Fibroblast of the aortic adventitia (primary cell): ENCODE measurements around the gene TCTN3. TPM values are rescaled to one million over a fixed set of nuclear protein-coding genes. Genes with fewer than 3 reads are reported as not detected.

ENCODE experiments used
- DNase-seq: peaks from one replicate; pipeline ENCODE4 v3.0.0-alpha.2; 2010; ENCODE audit warnings: low read depth
- H3K4me3 ChIP-seq: 2 replicates; pipeline ENCODE4 v1.5.1; 2011; ENCODE audit warnings: low read depth, mild to moderate bottlenecking, control low read depth, low read length, moderate library complexity
- CTCF ChIP-seq: IDR thresholded peaks from 2 replicates; pipeline ENCODE4 v1.5.1; 2011; ENCODE audit warnings: mild to moderate bottlenecking, low read length, control low read depth, inconsistent platforms; ENCODE audit not compliant: insufficient read depth
- total RNA-seq: library from RNA; depleted of rRNA; stranded (reverse); fragments of >200 nt; gene quantifications from 2 replicates; pipeline ENCODE4 v1.2.3, GENCODE V29; 2012; ENCODE audit warnings: low replicate concordance

The TCTN3 gene
- total RNA-seq, 1 donor = 38.3 TPM

GRCh38 chr10:95660283-95660682 is 33.4 kb downstream of the TCTN3 start:
- no peak for TF ChIP-seq CTCF
- H3K4me3 ChIP-seq = no peak overlapping the region
- DNase-seq = peak; percentile 59

- peak overlapping the region; percentile 91 for H3K4me3 ChIP-seq
- no peak for TF ChIP-seq CTCF
- DNase-seq = no peak
Observed at GRCh38 chr10:95657250-95657649, 36.5 kb downstream of the TCTN3 start.

GRCh38 chr10:95656291-95657164 is 37.2 kb downstream of the TCTN3 start, which contains the start of gene ALDH18A1:
Gene ALDH18A1, minus strand, starts transcription at chr10:95656711. Its CDS starts 3,334 bp downstream, at chr10:95653377.
- TF ChIP-seq CTCF = no peak
- peak; percentile 91 for DNase-seq
- peak within 1 kb of the TSS; percentile 91 for H3K4me3 ChIP-seq

- TF ChIP-seq CTCF = no peak
- peak overlapping the region; percentile 91 for H3K4me3 ChIP-seq
- peak; percentile 51 for DNase-seq
Observed at GRCh38 chr10:95655571-95656290, 38.0 kb downstream of the TCTN3 start.

- DNase-seq = no peak
- H3K4me3 ChIP-seq = no peak overlapping the region
- no peak for TF ChIP-seq CTCF
Observed at GRCh38 chr10:95653895-95654294, 39.8 kb downstream of the TCTN3 start.

- H3K4me3 ChIP-seq = no peak overlapping the region
- no peak for TF ChIP-seq CTCF
- no peak for DNase-seq
Observed at GRCh38 chr10:95651346-95652060, 42.2 kb downstream of the TCTN3 start.
